CD4-positive, alpha-beta memory T cell (primary cell): ENCODE results near the gene PFN3. TPM values are rescaled to one million over a fixed set of nuclear protein-coding genes. Genes with fewer than 3 reads are reported as not detected.
A peak's percentile ranks its signal among the peaks of the same experiment; 100 is the strongest.
"Not testable (repeated sequence)": the region's sequence is repeated elsewhere in the genome, so short reads cannot be mapped to it uniquely, and the experiment has no call there.

Experiments
- CTCF ChIA-PET: fragments of 350-600 bp; sonication (Branson Sonifier 250); formaldehyde crosslinking; loops from one replicate; lab custom pipeline; 2021; ENCODE audit warnings: inconsistent platforms; ENCODE audit not compliant: partially characterized antibody; lab: Charles Lee
- POLR2A ChIA-PET: fragments of 350-600 bp; sonication (Branson Sonifier 250); formaldehyde crosslinking; loops from one replicate; lab custom pipeline; 2021; ENCODE audit not compliant: partially characterized antibody; lab: Charles Lee
- DNase-seq, 5 donors: peaks; one replicate each; pipeline versions ENCODE4 v3.0.0 to v3.0.0-alpha.2; 2020 to 2022; ENCODE audit warnings: mixed read lengths in 1 of 5
- H3K27ac ChIP-seq: one replicate; pipeline ENCODE4 v1.7.0; 2013; ENCODE audit warnings: low read depth, low read length
- H3K27me3 ChIP-seq: 2 replicates; pipeline ENCODE4 v1.7.0; 2013; ENCODE audit warnings: mild to moderate bottlenecking, low read length, moderate library complexity; ENCODE audit not compliant: insufficient read depth
- H3K36me3 ChIP-seq: 2 replicates; pipeline ENCODE4 v1.7.0; 2013; ENCODE audit warnings: mild to moderate bottlenecking, low read length, moderate library complexity; ENCODE audit not compliant: insufficient read depth
- H3K4me1 ChIP-seq: 2 replicates; pipeline ENCODE4 v1.7.0; 2013; ENCODE audit warnings: mild to moderate bottlenecking, low read length, moderate library complexity; ENCODE audit not compliant: insufficient read depth
- H3K4me3 ChIP-seq, 2 donors: one replicate each; pipeline ENCODE4 v1.7.0; 2013; ENCODE audit warnings: low read length in 2 of 2, mild to moderate bottlenecking in 1 of 2
- H3K9me3 ChIP-seq, 2 donors: one replicate each; pipeline ENCODE4 v1.7.0; 2013; ENCODE audit warnings: low read length in 2 of 2, control low read depth in 1 of 2; ENCODE audit not compliant: control insufficient read depth in 1 of 2
- H3K27ac Mint-ChIP-seq, 7 donors: one replicate each; pipeline ENCODE4 v1.8.0; 2020 to 2021; ENCODE audit warnings: mixed read lengths in 7 of 7, mild to moderate bottlenecking in 6 of 7, inconsistent platforms in 3 of 7, moderate library complexity in 3 of 7
- H3K27me3 Mint-ChIP-seq, 2 donors: one replicate each; pipeline ENCODE4 v1.8.0; 2020 to 2021; ENCODE audit warnings: mixed read lengths in 2 of 2
- H3K36me3 Mint-ChIP-seq, 2 donors: one replicate each; pipeline ENCODE4 v1.8.0; 2020 to 2021; ENCODE audit warnings: mixed read lengths in 2 of 2, inconsistent platforms in 1 of 2, mild to moderate bottlenecking in 1 of 2
- H3K4me1 Mint-ChIP-seq, 4 donors: one replicate each; pipeline ENCODE4 v1.8.0; 2020 to 2021; ENCODE audit warnings: mixed read lengths in 4 of 4, mild to moderate bottlenecking in 1 of 4
- H3K4me3 Mint-ChIP-seq, 8 donors: one replicate each; pipeline ENCODE4 v1.8.0; 2020 to 2021; ENCODE audit warnings: mixed read lengths in 8 of 8, mild to moderate bottlenecking in 7 of 8, moderate library complexity in 6 of 8, inconsistent platforms in 3 of 8
- H3K9me3 Mint-ChIP-seq, 8 donors: one replicate each; pipeline ENCODE4 v1.8.0; 2020 to 2021; ENCODE audit warnings: mixed read lengths in 8 of 8, mild to moderate bottlenecking in 5 of 8, inconsistent platforms in 3 of 8, moderate library complexity in 1 of 8
- intact Hi-C: fragments of 100-400 bp; cut with micrococcal nuclease; formaldehyde crosslinking; loops from one replicate; pipeline ENCODE4 v1.15.1; 2023
- polyA plus RNA-seq, 2 donors: library from polyadenylated mRNA; unstranded; fragments of 300-500 nt; fragmentation: Illumina TruSeq; gene quantifications; one replicate each; pipeline ENCODE4 v1.2.3, GENCODE V29; 2021
- total RNA-seq, 2 experiments: library from RNA; stranded (reverse); gene quantifications; one replicate each; pipeline ENCODE4 v1.2.3, GENCODE V29; 2021

PFN3 gene
- total and polyA plus RNA-seq, 4 experiments from 2014 or later = not detected

- no peak overlapping the region for H3K27ac ChIP-seq
These were observed 22.3 kb downstream of the PFN3 start for GRCh38 chr5:177377851-177378776.

GRCh38 chr5:177376107-177376506, 24.4 kb downstream of the PFN3 start:
- ChIA-PET POLR2A (interaction anchor here (2.4 kb wide), 1 partner anchor 14 kb away, joined by 9 read pairs; no protein-coding TSS in a partner anchor), CTCF (interaction anchor here (0.9 to 2.7 kb wide), 3 partner anchors 14 to 57 kb away, joined by 3 to 12 read pairs (median 3); no protein-coding TSS in a partner anchor)
- Histone ChIP-seq H3K36me3 (peaks cover 10% of the 10 kb centered on the region), H3K4me1 (peaks cover 61% of the 10 kb centered on the region), H3K27ac (no peak overlapping the region), H3K9me3 (no peaks in the 10 kb centered on the region), H3K4me3 (no peak overlapping the region), H3K27me3 (no peaks in the 10 kb centered on the region)
- Mint-ChIP-seq H3K4me3 (no peak overlapping the region), H3K4me1 (peaks cover 38 to 72% (median 50%) of the 10 kb centered on the region in 4 donors), H3K27ac (peak overlapping the region; percentile 19 to 81 (median 55)), H3K36me3 (peaks cover 0 to 21% of the 10 kb centered on the region in 2 donors), H3K9me3 (no peaks in the 10 kb centered on the region), H3K27me3 (no peaks in the 10 kb centered on the region)
- DNase-seq = no peak
- intact Hi-C loops = no loop called here

More at GRCh38 chr5:177377851-177378776, 22.3 kb downstream of the PFN3 start:
- Histone ChIP-seq H3K4me1 (peaks cover 41% of the 10 kb centered on the region), H3K9me3 (no peaks in the 10 kb centered on the region), H3K4me3 (no peak overlapping the region), H3K36me3 (peaks cover 5% of the 10 kb centered on the region), H3K27me3 (no peaks in the 10 kb centered on the region)
- ChIA-PET CTCF (interaction anchor here (0.8 to 3.0 kb wide), 10 partner anchors 8 to 79 kb away, joined by 3 to 30 read pairs (median 5); no protein-coding TSS in a partner anchor), POLR2A (interaction anchor here (0.6 to 2.5 kb wide), 12 partner anchors 7 to 78 kb away, joined by 3 to 18 read pairs (median 4); partner anchors contain the start of genes GRK6, PRR7 and RGS14)
- H3K27me3 Mint-ChIP-seq = no peaks in the 10 kb centered on the region
- no peak for DNase-seq
- intact Hi-C loops = no loop called here
- peaks cover 20 to 62% (median 35%) of the 10 kb centered on the region in 4 donors for H3K4me1 Mint-ChIP-seq
- peaks cover 0 to 9% of the 10 kb centered on the region in 2 donors for H3K36me3 Mint-ChIP-seq
- no peaks in the 10 kb centered on the region for H3K9me3 Mint-ChIP-seq
- H3K4me3 Mint-ChIP-seq = no peak overlapping the region
- H3K27ac Mint-ChIP-seq = peak overlapping the region in 5 of 7 donors; percentile 6 to 64 (median 55)

DNA sequence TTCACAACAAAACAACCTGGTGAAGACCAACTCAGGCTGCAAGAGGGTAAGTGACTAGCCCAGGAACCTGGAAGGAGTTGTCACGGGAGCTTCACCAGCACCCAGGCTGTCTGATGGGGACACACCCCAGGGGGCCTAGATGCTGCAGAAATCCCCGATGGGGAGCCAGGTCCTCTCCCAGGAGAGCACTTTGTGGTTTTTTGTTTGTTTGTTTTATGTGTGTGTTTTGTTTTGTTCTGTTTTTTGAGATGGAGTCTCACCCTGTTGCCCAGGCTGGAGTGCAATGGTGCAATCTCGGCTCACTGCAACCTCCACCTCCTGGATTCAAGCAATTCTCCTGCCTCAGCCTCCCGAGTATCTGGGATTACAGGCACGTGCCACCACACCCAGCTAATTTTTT, 24.9 kb downstream of the PFN3 start:
- Histone ChIP-seq H3K4me1 (peaks cover 64% of the 10 kb centered on the region), H3K27ac (peak overlapping the region; percentile 55)
- H3K27ac Mint-ChIP-seq = peak overlapping the region; percentile 19 to 85 (median 63)

GRCh38 chr5:177374211-177374610, 26.2 kb downstream of the PFN3 start:
- no peak for DNase-seq
- H3K9me3 ChIP-seq = no peaks in the 10 kb centered on the region
- ChIA-PET POLR2A (interaction anchor here (1.0 to 5.8 kb wide), 9 partner anchors 9 to 81 kb away, joined by 3 to 69 read pairs (median 14); partner anchors contain the start of genes LMAN2, RGS14 and SLC34A1), CTCF (interaction anchor here (2.4 to 8.5 kb wide), 6 partner anchors 9 to 124 kb away, joined by 8 to 140 read pairs (median 19); partner anchors contain the start of genes PDLIM7, RGS14 and SLC34A1)
- no peaks in the 10 kb centered on the region for H3K27me3 ChIP-seq
- peak overlapping the region in 5 of 8 donors; percentile 40 to 87 (median 55) for H3K4me3 Mint-ChIP-seq
- H3K27ac Mint-ChIP-seq = peak overlapping the region; percentile 79 to 90 (median 86)
- H3K27me3 Mint-ChIP-seq = no peaks in the 10 kb centered on the region
- peaks cover 72% of the 10 kb centered on the region for H3K4me1 ChIP-seq
- peak overlapping the region; percentile 55 for H3K27ac ChIP-seq
- H3K4me1 Mint-ChIP-seq = peaks cover 38 to 72% (median 53%) of the 10 kb centered on the region in 4 donors
- H3K4me3 ChIP-seq = no peak overlapping the region
- H3K9me3 Mint-ChIP-seq = no peaks in the 10 kb centered on the region
- intact Hi-C loops = no loop called here
- H3K36me3 Mint-ChIP-seq = peaks cover 3 to 25% of the 10 kb centered on the region in 2 donors
- peaks cover 22% of the 10 kb centered on the region for H3K36me3 ChIP-seq

More for the DNA sequence above, 24.9 kb downstream of the PFN3 start:
- POLR2A ChIA-PET = interaction anchor here (0.6 to 2.4 kb wide), 8 partner anchors 11 to 226 kb away, joined by 3 to 9 read pairs (median 3); partner anchors contain the start of gene LMAN2
- H3K9me3 ChIP-seq, H3K36me3 ChIP-seq, intact Hi-C loops, H3K27me3 Mint-ChIP-seq, H3K4me3 ChIP-seq, H3K9me3 Mint-ChIP-seq, DNase-seq, H3K4me3 Mint-ChIP-seq, H3K27me3 ChIP-seq: not testable (repeated sequence)
- CTCF ChIA-PET = interaction anchor here (2.7 to 8.5 kb wide), 2 partner anchors 14 to 28 kb away, joined by 12 to 140 read pairs; no protein-coding TSS in a partner anchor
- Mint-ChIP-seq H3K4me1 (peaks cover 38 to 71% (median 52%) of the 10 kb centered on the region in 4 donors), H3K36me3 (peaks cover 0 to 21% of the 10 kb centered on the region in 2 donors)

DNA sequence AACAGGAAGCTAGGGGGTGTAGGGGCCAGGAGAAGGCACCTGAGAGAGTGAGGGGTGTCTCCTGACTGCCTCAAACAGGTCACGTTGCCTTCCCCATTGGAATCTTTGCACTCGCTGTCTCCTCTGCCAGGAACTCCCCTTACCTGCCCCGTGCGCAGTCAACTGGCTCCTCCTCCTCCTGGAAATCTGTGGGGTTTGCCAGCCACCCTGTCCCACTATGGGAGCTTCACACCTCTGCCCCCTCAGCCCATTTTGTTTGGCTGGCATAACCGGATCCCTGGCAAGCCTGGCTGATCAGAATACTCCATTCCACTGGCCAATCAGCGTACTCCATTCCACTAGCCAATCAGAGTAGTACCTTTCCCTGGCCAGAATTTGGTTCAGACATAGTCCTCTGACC, 26.7 kb downstream of the PFN3 start:
- H3K9me3 Mint-ChIP-seq = no peaks in the 10 kb centered on the region
- intact Hi-C loops = loop anchor here (2.0 kb wide), 1 partner anchor 15 kb away; no protein-coding TSS in a partner anchor
- POLR2A ChIA-PET = interaction anchor here (1.0 to 5.8 kb wide), 9 partner anchors 9 to 82 kb away, joined by 3 to 69 read pairs (median 14); partner anchors contain the start of genes GRK6, LMAN2, RGS14 and SLC34A1

GRCh38 chr5:177372910-177373309, 27.6 kb downstream of the PFN3 start:
- Mint-ChIP-seq H3K4me3 (peak overlapping the region; percentile 72 to 93 (median 82)), H3K4me1 (peaks cover 46 to 81% (median 62%) of the 10 kb centered on the region in 4 donors), H3K27me3 (no peaks in the 10 kb centered on the region), H3K9me3 (no peaks in the 10 kb centered on the region), H3K27ac (peak overlapping the region; percentile 80 to 90 (median 87)), H3K36me3 (peaks cover 16 to 38% of the 10 kb centered on the region in 2 donors)
- H3K27me3 ChIP-seq = no peaks in the 10 kb centered on the region
- H3K27ac ChIP-seq = peak overlapping the region; percentile 55
- no peaks in the 10 kb centered on the region for H3K9me3 ChIP-seq
- peak overlapping the region in 1 of 2 donors; percentile 35 for H3K4me3 ChIP-seq
- DNase-seq = peak in 2 of 5 donors; percentile 28 to 70
- peaks cover 83% of the 10 kb centered on the region for H3K4me1 ChIP-seq
- peaks cover 34% of the 10 kb centered on the region for H3K36me3 ChIP-seq
- intact Hi-C loops = loop anchor here (1.0 to 2.0 kb wide), 2 partner anchors 16 kb away; partner anchors contain the start of gene RGS14
- POLR2A ChIA-PET = interaction anchor here (0.7 to 5.8 kb wide), 17 partner anchors 10 to 83 kb away, joined by 3 to 69 read pairs (median 9); partner anchors contain the start of genes GRK6, LMAN2, PRR7 and RGS14
- CTCF ChIA-PET = interaction anchor here (1.2 to 8.5 kb wide), 11 partner anchors 9 to 125 kb away, joined by 3 to 140 read pairs (median 13); partner anchors contain the start of genes PDLIM7, PRELID1, RAB24 and RGS14

More for the DNA sequence above, 26.7 kb downstream of the PFN3 start:
- peak overlapping the region; percentile 79 to 90 (median 86) for H3K27ac Mint-ChIP-seq
- H3K9me3 ChIP-seq = no peaks in the 10 kb centered on the region
- H3K4me3 ChIP-seq = no peak overlapping the region
- peak in 1 of 5 donors; percentile 37 for DNase-seq
- peak overlapping the region in 4 of 8 donors; percentile 40 to 87 (median 56) for H3K4me3 Mint-ChIP-seq
- H3K27me3 ChIP-seq = no peaks in the 10 kb centered on the region
- no peaks in the 10 kb centered on the region for H3K27me3 Mint-ChIP-seq
- H3K36me3 ChIP-seq = peaks cover 25% of the 10 kb centered on the region
- peaks cover 74% of the 10 kb centered on the region for H3K4me1 ChIP-seq
- peaks cover 40 to 72% (median 55%) of the 10 kb centered on the region in 4 donors for H3K4me1 Mint-ChIP-seq
- H3K27ac ChIP-seq = peak overlapping the region; percentile 55
- peaks cover 7 to 29% of the 10 kb centered on the region in 2 donors for H3K36me3 Mint-ChIP-seq
- CTCF ChIA-PET = interaction anchor here (2.4 to 8.5 kb wide), 8 partner anchors 9 to 124 kb away, joined by 8 to 140 read pairs (median 19); partner anchors contain the start of genes PDLIM7, RGS14 and SLC34A1
